ENCODE data around the gene TXNRD3.

TXNRD3 gene

DNA sequence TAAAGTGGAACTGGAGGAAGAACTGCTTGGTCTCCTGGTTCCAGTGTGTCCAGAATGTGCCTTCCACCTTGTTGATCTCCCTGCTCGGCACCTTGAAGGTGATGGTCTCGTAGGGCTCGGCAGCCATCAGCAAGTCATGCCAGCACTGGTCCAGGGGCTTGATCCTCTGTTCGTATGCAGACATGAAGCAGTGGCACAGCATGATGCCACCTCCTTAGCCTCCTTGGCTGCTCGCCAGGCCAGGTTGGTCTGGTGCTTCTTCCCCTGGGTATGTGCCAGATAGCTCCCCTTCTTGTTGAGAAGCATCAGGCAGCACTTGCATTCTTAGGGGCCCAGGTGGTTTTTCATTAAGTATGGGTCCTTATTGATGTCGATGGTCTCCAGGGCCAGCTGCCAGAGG is 17.8 kb upstream of the TXNRD3 start:
- no peaks in the 10 kb centered on the region for H3K4me1 ChIP-seq (ENCODE audit: control insufficient read depth in 2 of 2, insufficient read depth in 2 of 2, low read length in 2 of 2)
- H3K27ac ChIP-seq (ENCODE audit: low read depth in 2 of 2, low read length in 2 of 2): no peak overlapping the region
- H3K9me3 ChIP-seq (ENCODE audit: control insufficient read depth in 2 of 2, low read length in 2 of 2): peaks cover 0 to 4% of the 10 kb centered on the region in 2 donors
- no peaks in the 10 kb centered on the region for H3K36me3 ChIP-seq (ENCODE audit: control insufficient read depth in 2 of 2, insufficient read depth in 2 of 2, low read length in 2 of 2)
- H3K27me3 ChIP-seq (ENCODE audit: control insufficient read depth in 2 of 2, insufficient read depth in 2 of 2, low read length in 2 of 2): peaks cover 0 to 5% of the 10 kb centered on the region in 2 donors
- H3K9ac ChIP-seq (ENCODE audit: low read depth in 1 of 2, low read length in 2 of 2): no peak overlapping the region
- no peak overlapping the region for H3K4me3 ChIP-seq (ENCODE audit: low read length in 2 of 2)

DNA sequence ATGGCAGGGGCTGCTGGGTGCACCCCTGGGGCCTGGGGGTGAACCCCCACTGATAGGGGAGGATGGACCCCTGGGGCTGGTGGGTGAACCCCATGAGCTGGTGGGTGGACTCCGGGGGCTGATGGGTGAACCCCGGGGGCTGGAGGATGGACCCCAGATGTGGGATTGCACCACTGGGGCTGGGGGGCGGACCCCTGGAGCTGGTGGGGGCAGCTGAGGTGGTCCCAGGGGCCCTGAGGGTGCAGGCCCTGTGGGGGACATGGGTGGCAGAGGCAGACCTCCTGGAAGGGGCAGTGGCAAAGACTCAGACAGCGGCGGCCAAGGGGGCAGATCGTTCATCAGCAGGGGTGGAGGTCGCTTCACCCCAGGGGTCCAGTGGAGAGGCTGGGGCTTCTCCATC is 17.4 kb upstream of the TXNRD3 start:
- no peak overlapping the region for H3K4me3 ChIP-seq (ENCODE audit: low read length in 2 of 2)
- H3K4me1 ChIP-seq (ENCODE audit: control insufficient read depth in 2 of 2, insufficient read depth in 2 of 2, low read length in 2 of 2): no peaks in the 10 kb centered on the region
- H3K27me3 ChIP-seq (ENCODE audit: control insufficient read depth in 2 of 2, insufficient read depth in 2 of 2, low read length in 2 of 2): peaks cover 0 to 5% of the 10 kb centered on the region in 2 donors
- H3K9ac ChIP-seq (ENCODE audit: low read depth in 1 of 2, low read length in 2 of 2): no peak overlapping the region
- H3K27ac ChIP-seq (ENCODE audit: low read depth in 2 of 2, low read length in 2 of 2): no peak overlapping the region
- H3K9me3 ChIP-seq (ENCODE audit: control insufficient read depth in 2 of 2, low read length in 2 of 2): peaks cover 0 to 4% of the 10 kb centered on the region in 2 donors
- H3K36me3 ChIP-seq (ENCODE audit: control insufficient read depth in 2 of 2, insufficient read depth in 2 of 2, low read length in 2 of 2): no peaks in the 10 kb centered on the region

DNA sequence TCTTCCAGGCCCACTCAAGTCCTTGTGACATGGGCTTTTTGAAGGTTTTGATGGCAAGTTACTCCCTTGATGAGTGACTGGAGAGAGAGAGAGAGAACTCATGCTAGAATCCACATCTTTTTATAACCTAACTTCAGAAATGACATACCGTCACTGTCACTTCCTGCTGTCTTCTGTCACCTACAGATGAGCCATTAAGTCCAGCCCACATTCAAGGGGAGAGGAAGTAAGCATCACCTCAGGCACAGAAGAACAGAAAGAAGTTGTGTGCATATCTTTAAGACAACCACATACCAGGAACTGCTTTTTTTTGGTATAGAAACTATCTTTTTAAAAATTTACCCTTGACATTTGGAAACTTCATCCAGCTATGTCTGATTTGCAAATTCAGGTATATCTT is 16.6 kb upstream of the TXNRD3 start:
- Histone ChIP-seq H3K9me3 (ENCODE audit: control insufficient read depth in 2 of 2, low read length in 2 of 2) (peaks cover 0 to 4% of the 10 kb centered on the region in 2 donors), H3K9ac (ENCODE audit: low read depth in 1 of 2, low read length in 2 of 2) (no peak overlapping the region), H3K4me3 (ENCODE audit: low read length in 2 of 2) (no peak overlapping the region), H3K27me3 (ENCODE audit: control insufficient read depth in 2 of 2, insufficient read depth in 2 of 2, low read length in 2 of 2) (no peaks in the 10 kb centered on the region), H3K36me3 (ENCODE audit: control insufficient read depth in 2 of 2, insufficient read depth in 2 of 2, low read length in 2 of 2) (no peaks in the 10 kb centered on the region), H3K27ac (ENCODE audit: low read depth in 2 of 2, low read length in 2 of 2) (no peak overlapping the region), H3K4me1 (ENCODE audit: control insufficient read depth in 2 of 2, insufficient read depth in 2 of 2, low read length in 2 of 2) (no peaks in the 10 kb centered on the region)

DNA sequence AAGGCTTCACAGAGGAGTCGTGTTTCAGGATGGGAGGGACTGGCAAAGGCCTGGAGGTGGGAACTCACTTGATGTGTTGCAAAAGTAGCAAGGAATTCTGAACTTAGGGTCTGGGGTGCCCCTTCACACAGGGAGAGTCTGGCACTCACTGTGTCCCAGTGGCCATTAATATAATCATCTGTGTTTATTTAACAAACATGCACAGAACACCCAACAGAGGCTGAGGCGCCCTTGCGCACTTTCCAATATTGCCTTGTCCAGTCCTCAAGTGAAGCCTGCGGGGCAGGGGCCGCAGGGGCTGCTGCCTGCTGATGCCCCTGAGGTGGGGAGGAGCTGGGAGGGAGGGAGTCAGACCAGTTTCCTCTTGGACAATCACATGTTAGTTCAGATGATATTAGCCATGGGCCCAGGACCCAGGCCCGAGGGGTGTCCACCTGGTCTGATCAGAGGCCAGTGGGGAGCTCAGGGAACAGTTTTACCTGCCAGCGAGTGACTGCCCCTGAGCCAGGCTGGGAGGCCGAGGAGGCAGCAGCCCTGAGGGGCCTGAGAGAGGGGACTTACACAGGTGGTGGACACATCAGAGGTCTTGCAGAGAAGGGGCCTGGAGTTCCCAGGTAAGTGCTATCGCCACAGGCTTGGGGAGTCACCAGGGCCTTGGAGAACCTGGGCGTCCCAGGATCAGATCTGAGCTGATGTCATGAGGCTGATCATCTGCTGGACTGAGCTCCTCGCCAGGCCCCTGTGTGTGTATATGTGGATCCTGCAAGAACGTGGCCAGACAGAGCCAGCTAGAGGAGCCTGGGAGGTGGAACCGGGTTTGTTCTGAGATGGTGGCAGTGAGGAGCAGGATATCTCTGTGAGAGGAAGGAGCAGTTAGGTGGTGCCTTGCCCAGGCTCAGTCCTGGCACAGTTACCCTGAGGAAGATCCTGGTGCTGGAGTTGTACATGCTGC is 13.8 kb upstream of the TXNRD3 start:
- Histone ChIP-seq H3K9me3 (ENCODE audit: control insufficient read depth in 2 of 2, low read length in 2 of 2) (peaks cover 0 to 2% of the 10 kb centered on the region in 2 donors), H3K36me3 (ENCODE audit: control insufficient read depth in 2 of 2, insufficient read depth in 2 of 2, low read length in 2 of 2) (no peaks in the 10 kb centered on the region), H3K27ac (ENCODE audit: low read depth in 2 of 2, low read length in 2 of 2) (no peak overlapping the region), H3K27me3 (ENCODE audit: control insufficient read depth in 2 of 2, insufficient read depth in 2 of 2, low read length in 2 of 2) (no peaks in the 10 kb centered on the region), H3K9ac (ENCODE audit: low read depth in 1 of 2, low read length in 2 of 2) (no peak overlapping the region), H3K4me3 (ENCODE audit: low read length in 2 of 2) (no peak overlapping the region), H3K4me1 (ENCODE audit: control insufficient read depth in 2 of 2, insufficient read depth in 2 of 2, low read length in 2 of 2) (no peaks in the 10 kb centered on the region)

DNA sequence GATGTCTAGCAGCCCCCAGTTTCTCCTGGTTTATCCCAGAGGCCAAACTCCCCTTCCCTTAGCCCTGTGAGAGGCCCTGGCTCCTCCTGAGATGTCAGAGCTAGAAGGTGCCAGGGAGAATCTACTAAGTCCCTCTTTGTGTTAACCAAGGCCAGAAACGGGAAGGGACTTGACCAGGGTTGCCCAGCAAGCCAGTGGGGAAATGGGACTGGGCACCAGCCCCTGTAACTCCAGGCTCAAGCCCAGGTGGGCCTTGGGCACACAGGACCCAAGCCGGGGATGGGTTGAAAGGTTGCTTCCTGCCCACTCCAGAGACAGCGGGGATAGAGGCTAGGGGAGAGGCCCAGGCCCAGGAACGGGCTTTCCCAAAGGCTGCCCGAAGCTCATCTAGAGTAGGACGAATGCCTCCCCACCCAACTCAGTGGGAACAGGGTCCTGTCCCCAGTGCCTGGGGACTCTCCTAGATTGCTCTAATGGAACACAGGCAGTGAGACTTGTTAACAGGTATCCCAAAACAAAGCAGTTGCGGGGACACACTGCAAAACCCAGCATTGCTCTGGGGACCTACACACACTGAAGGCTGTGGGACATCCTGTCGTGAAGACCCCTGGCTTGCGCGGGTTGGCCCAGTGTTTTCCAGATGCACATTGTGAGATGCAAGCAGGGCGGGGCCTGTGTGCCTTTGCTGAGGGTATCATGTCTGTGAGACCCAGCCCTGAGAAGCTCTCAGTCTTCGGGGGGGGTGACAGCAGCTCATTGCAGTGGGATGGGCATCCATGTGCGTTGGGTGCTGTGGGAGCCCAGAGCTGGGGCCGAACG is 12.9 kb upstream of the TXNRD3 start:
- Histone ChIP-seq H3K36me3 (ENCODE audit: control insufficient read depth in 2 of 2, insufficient read depth in 2 of 2, low read length in 2 of 2) (no peaks in the 10 kb centered on the region), H3K4me3 (ENCODE audit: low read length in 2 of 2) (no peak overlapping the region), H3K9ac (ENCODE audit: low read depth in 1 of 2, low read length in 2 of 2) (no peak overlapping the region), H3K27me3 (ENCODE audit: control insufficient read depth in 2 of 2, insufficient read depth in 2 of 2, low read length in 2 of 2) (peaks cover 0 to 4% of the 10 kb centered on the region in 2 donors), H3K4me1 (ENCODE audit: control insufficient read depth in 2 of 2, insufficient read depth in 2 of 2, low read length in 2 of 2) (no peaks in the 10 kb centered on the region), H3K27ac (ENCODE audit: low read depth in 2 of 2, low read length in 2 of 2) (no peak overlapping the region), H3K9me3 (ENCODE audit: control insufficient read depth in 2 of 2, low read length in 2 of 2) (no peaks in the 10 kb centered on the region)

DNA sequence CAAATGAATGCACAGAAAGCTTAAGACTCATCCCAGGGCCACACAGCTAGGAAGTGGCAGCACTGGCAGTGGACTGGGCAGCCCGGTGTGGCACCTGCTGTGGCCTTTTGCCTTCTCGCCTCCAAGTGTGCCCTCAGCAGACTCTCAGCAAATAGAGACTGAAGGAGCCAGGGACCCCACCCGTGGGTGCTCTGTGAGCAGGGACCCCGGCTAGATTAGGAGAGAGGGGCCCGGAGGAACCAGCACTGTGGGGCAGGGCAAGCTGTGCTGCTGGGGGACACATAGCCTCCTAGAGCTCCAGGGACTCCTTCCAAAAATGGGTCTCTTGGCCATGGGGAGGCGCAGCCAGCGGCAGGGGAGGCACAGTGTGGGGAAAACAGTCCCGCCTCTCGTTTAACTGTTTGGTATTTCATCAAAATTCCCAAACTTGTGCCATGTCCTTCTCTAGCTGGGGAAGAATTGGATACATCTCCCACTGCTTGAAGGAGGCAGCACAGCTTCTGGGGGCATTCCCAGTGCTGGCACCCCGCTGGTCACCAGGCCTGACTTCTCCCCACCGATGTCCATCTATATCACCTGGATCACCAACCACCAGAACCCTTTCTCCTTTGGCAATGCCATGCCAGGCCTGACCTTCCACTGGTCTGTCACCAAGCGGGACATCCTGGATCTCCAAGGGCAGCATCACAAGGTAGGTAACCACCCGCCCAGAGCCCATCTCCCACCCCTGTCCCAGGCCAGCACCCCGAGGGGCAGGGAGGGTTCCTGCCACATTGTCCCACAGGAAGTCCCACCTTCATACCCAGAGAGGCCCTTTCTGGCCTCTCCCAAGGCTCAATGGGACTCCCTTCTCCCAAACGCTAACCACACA is 12.0 kb upstream of the TXNRD3 start:
- no peaks in the 10 kb centered on the region for H3K36me3 ChIP-seq (ENCODE audit: control insufficient read depth in 2 of 2, insufficient read depth in 2 of 2, low read length in 2 of 2)
- no peaks in the 10 kb centered on the region for H3K4me1 ChIP-seq (ENCODE audit: control insufficient read depth in 2 of 2, insufficient read depth in 2 of 2, low read length in 2 of 2)
- no peak overlapping the region for H3K4me3 ChIP-seq (ENCODE audit: low read length in 2 of 2)
- peaks cover 4 to 9% of the 10 kb centered on the region in 2 donors for H3K27me3 ChIP-seq (ENCODE audit: control insufficient read depth in 2 of 2, insufficient read depth in 2 of 2, low read length in 2 of 2)
- no peaks in the 10 kb centered on the region for H3K9me3 ChIP-seq (ENCODE audit: control insufficient read depth in 2 of 2, low read length in 2 of 2)
- no peak overlapping the region for H3K27ac ChIP-seq (ENCODE audit: low read depth in 2 of 2, low read length in 2 of 2)
- H3K9ac ChIP-seq (ENCODE audit: low read depth in 1 of 2, low read length in 2 of 2): no peak overlapping the region

DNA sequence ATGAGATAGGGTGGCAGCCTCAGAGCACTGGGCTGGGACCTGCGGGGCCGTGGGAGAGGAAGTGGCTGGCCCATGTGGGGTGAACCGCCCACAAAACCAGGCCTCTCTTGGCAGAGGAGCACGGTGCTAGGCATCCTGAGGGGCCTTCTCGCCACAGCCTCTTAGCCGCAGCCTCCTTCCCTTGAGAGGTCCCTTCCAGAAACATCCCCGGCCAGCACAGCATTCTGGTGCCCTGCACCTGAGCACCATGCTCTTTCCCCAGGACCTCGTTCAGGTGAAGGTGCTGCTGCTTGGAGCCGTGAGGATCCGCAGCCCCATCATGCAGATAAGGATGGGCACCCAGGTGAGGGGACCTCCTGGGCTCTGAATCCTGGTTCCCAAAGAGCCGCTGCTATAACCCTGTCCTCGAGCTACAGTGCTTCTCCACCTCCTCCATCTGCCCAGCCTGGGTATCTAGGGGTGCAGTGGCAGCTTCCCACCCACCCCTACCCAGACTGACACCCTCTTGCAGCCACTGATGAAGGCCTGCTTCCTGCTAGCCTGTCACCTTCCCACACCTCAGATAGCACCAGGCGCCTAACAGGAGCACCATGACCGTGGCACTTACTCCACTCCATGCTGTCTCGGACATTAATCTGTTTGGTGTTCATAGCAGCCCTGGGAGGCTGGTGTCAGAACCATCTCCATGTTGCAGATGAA is 11.2 kb upstream of the TXNRD3 start:
- H3K9me3 ChIP-seq (ENCODE audit: control insufficient read depth in 2 of 2, low read length in 2 of 2): no peaks in the 10 kb centered on the region
- no peaks in the 10 kb centered on the region for H3K36me3 ChIP-seq (ENCODE audit: control insufficient read depth in 2 of 2, insufficient read depth in 2 of 2, low read length in 2 of 2)
- H3K9ac ChIP-seq (ENCODE audit: low read depth in 1 of 2, low read length in 2 of 2): no peak overlapping the region
- H3K27me3 ChIP-seq (ENCODE audit: control insufficient read depth in 2 of 2, insufficient read depth in 2 of 2, low read length in 2 of 2): peaks cover 8 to 13% of the 10 kb centered on the region in 2 donors
- H3K27ac ChIP-seq (ENCODE audit: low read depth in 2 of 2, low read length in 2 of 2): no peak overlapping the region
- no peaks in the 10 kb centered on the region for H3K4me1 ChIP-seq (ENCODE audit: control insufficient read depth in 2 of 2, insufficient read depth in 2 of 2, low read length in 2 of 2)
- H3K4me3 ChIP-seq (ENCODE audit: low read length in 2 of 2): no peak overlapping the region

DNA sequence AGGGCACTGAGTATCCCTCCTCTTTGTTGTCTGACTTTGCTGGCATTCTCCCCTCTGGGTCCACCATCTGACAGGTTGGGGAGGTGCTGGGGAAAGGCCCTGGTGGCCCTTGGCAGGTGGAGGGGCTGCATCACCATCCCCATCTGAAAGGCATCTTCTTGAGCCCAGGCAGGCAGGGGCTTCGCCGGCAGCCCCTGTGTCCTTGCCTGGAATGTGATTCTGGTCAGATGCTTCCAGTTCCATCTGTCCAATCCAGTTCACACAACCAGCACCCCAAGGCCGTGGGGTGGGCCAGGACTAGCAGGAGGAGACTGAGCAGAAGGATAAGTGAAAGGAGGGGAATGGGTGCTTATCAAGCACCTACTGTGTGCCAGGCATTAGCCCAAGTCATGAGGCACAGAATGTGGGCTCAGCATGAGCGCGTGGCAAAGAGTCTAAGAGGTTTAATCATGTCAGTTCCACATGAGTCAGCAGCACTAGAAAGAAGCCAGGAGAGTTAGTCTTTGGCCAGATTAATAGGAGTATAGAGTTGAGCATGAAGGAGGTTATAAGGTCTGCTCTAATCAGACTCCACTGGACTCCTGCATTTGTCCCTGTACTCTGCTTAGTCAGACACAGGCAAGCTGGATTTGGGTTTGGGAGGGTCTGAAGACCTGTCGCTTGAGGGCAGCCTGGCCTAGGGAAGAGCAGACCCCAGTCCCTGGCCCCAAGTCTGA is 10.5 kb upstream of the TXNRD3 start:
- Histone ChIP-seq H3K36me3 (ENCODE audit: control insufficient read depth in 2 of 2, insufficient read depth in 2 of 2, low read length in 2 of 2) (no peaks in the 10 kb centered on the region), H3K4me3 (ENCODE audit: low read length in 2 of 2) (no peak overlapping the region), H3K9ac (ENCODE audit: low read depth in 1 of 2, low read length in 2 of 2) (no peak overlapping the region), H3K27me3 (ENCODE audit: control insufficient read depth in 2 of 2, insufficient read depth in 2 of 2, low read length in 2 of 2) (peaks cover 12 to 18% of the 10 kb centered on the region in 2 donors), H3K9me3 (ENCODE audit: control insufficient read depth in 2 of 2, low read length in 2 of 2) (no peaks in the 10 kb centered on the region), H3K27ac (ENCODE audit: low read depth in 2 of 2, low read length in 2 of 2) (no peak overlapping the region), H3K4me1 (ENCODE audit: control insufficient read depth in 2 of 2, insufficient read depth in 2 of 2, low read length in 2 of 2) (no peaks in the 10 kb centered on the region)

Data from mucosa of rectum (tissue), 2 donors.